SK-N-SH (cell line): ENCODE results near the gene SAA2. TPM values are rescaled to one million over a fixed set of nuclear protein-coding genes. Genes with fewer than 3 reads are reported as not detected.

ENCODE experiments used
- CTCF ChIA-PET: fragments of 300-600, 350-600 bp; formaldehyde crosslinking; extraction: SDS; loops from one replicate; lab custom pipeline; 2021; lab: Yijun Ruan, JAX
- POLR2A ChIA-PET: fragments of 350-600 bp; sonication (Branson Sonifier 250); formaldehyde crosslinking; extraction: SDS; loops from one replicate; lab custom pipeline; 2020; ENCODE audit warnings: antibody characterized with exemption, inconsistent platforms; lab: Yijun Ruan, JAX
- DNase-seq: peaks from one replicate; pipeline ENCODE4 v3.0.0; 2012
- H2AFZ ChIP-seq: fragments of 200-600 bp; sonication (generic); 2 replicates; pipeline ENCODE4 v1.8.1; 2016; ENCODE audit warnings: antibody characterized with exemption, mild to moderate bottlenecking, low read depth
- H3F3A ChIP-seq: fragments of 200-600 bp; sonication (generic); replicated peaks from 2 replicates; pipeline ENCODE3; 2016; ENCODE audit warnings: antibody characterized with exemption, mild to moderate bottlenecking; ENCODE audit not compliant: insufficient read depth
- H3K27ac ChIP-seq, 2 experiments: fragments of 200-500 bp in 1 of 2; fragments of 200-600 bp in 1 of 2; sonication (Bioruptor generic) in 1 of 2; sonication (generic), shearing (Covaris generic) in 1 of 2; 2 replicates each; pipeline versions ENCODE4 v1.5.1 to v1.6.1; 2014 to 2016; ENCODE audit warnings: low read depth in 2 of 2, inconsistent platforms in 1 of 2, low read length in 1 of 2, mild to moderate bottlenecking in 1 of 2, mixed read lengths in 1 of 2
- H3K27me3 ChIP-seq: fragments of 200-600 bp; sonication (generic), shearing (Covaris generic); 2 replicates; pipeline ENCODE4 v1.6.1; 2016; ENCODE audit warnings: mixed run types; ENCODE audit not compliant: insufficient read depth
- H3K36me3 ChIP-seq, 2 experiments: fragments of 200-500 bp in 1 of 2; fragments of 200-600 bp in 1 of 2; sonication (Bioruptor generic) in 1 of 2; sonication (generic) in 1 of 2; replicated peaks in 1 of 2; 2 replicates each; pipeline versions ENCODE3 to v1.5.1; 2014 to 2016; ENCODE audit warnings: low read length in 1 of 2, mild to moderate bottlenecking in 1 of 2; ENCODE audit not compliant: insufficient read depth in 2 of 2, control insufficient read depth in 1 of 2
- H3K4me1 ChIP-seq, 2 experiments: fragments of 200-500 bp in 1 of 2; fragments of 200-600 bp in 1 of 2; sonication (Bioruptor generic) in 1 of 2; sonication (generic), shearing (Covaris generic) in 1 of 2; 2 replicates each; pipeline versions ENCODE4 v1.5.1 to v1.6.1; 2014 to 2016; ENCODE audit warnings: low read depth in 1 of 2, low read length in 1 of 2, mixed run types in 1 of 2; ENCODE audit not compliant: insufficient read depth in 2 of 2, control insufficient read depth in 1 of 2
- H3K4me2 ChIP-seq: fragments of 200-600 bp; sonication (generic), shearing (Covaris generic); 2 replicates; pipeline ENCODE4 v1.6.1; 2017; ENCODE audit warnings: mixed run types
- H3K4me3 ChIP-seq, 2 experiments: fragments of 200-500 bp in 1 of 2; fragments of 200-600 bp in 1 of 2; sonication (Bioruptor generic) in 1 of 2; sonication (generic), shearing (Covaris generic) in 1 of 2; 2 replicates each; pipeline versions ENCODE4 v1.5.1 to v1.8.1; 2014 to 2016; ENCODE audit warnings: low read depth in 2 of 2, inconsistent platforms in 1 of 2, low read length in 1 of 2, mild to moderate bottlenecking in 1 of 2, mixed read lengths in 1 of 2, moderate library complexity in 1 of 2
- H3K79me2 ChIP-seq: fragments of 200-600 bp; sonication (generic); 2 replicates; pipeline ENCODE4 v1.8.1; 2017; ENCODE audit warnings: mild to moderate bottlenecking; ENCODE audit not compliant: insufficient read depth
- H3K9ac ChIP-seq: fragments of 200-600 bp; sonication (generic); 2 replicates; pipeline ENCODE4 v1.6.1; 2017; ENCODE audit warnings: mixed run types
- H3K9me2 ChIP-seq: fragments of 200-600 bp; sonication (generic); 2 replicates; pipeline ENCODE4 v1.6.1; 2017; ENCODE audit warnings: mixed run types
- H3K9me3 ChIP-seq: fragments of 200-600 bp; sonication (generic); 2 replicates; pipeline ENCODE4 v1.6.1; 2017; ENCODE audit warnings: mixed run types, mild to moderate bottlenecking, moderate library complexity
- H4K20me1 ChIP-seq: fragments of 200-600 bp; sonication (generic); 2 replicates; pipeline ENCODE4 v1.6.1; 2017; ENCODE audit warnings: mild to moderate bottlenecking, mixed run types; ENCODE audit not compliant: insufficient read depth
- CHD2 ChIP-seq: fragments of 150-350 bp; IDR thresholded peaks from 2 replicates; pipeline ENCODE4 v1.6.1; 2018; ENCODE audit warnings: low read length; ENCODE audit not compliant: partially characterized antibody
- ELF1 ChIP-seq: IDR thresholded peaks from 2 replicates; pipeline ENCODE4 v1.4.0; 2012
- EP300 ChIP-seq, 2 experiments: IDR thresholded peaks; 2 replicates each; pipeline versions ENCODE4 v1.4.0 to v1.6.1; 2012; ENCODE audit warnings: borderline replicate concordance in 1 of 2, low read depth in 1 of 2, low read length in 1 of 2
- FOSL2 ChIP-seq: IDR thresholded peaks from 2 replicates; pipeline ENCODE4 v1.4.0; 2012; ENCODE audit warnings: low read depth, mild to moderate bottlenecking, moderate library complexity, borderline replicate concordance
- FOXJ3 ChIP-seq: sonication (generic); formaldehyde crosslinking; IDR thresholded peaks from 2 replicates; pipeline ENCODE4 v1.5.1; 2020; ENCODE audit warnings: mild to moderate bottlenecking, missing genetic modification reagents
- GATA2 ChIP-seq: sonication (generic); formaldehyde crosslinking; IDR thresholded peaks from 2 replicates; pipeline ENCODE4 v1.5.0; 2020; ENCODE audit warnings: mild to moderate bottlenecking, missing genetic modification reagents
- IRF3 ChIP-seq: fragments of 150-350 bp; IDR thresholded peaks from 2 replicates; pipeline ENCODE4 v1.6.1; 2016; ENCODE audit warnings: mild to moderate bottlenecking, low read depth, low read length
- JUND ChIP-seq: IDR thresholded peaks from 2 replicates; pipeline ENCODE4 v1.4.0; 2012
- NRF1 ChIP-seq: IDR thresholded peaks from 2 replicates; pipeline ENCODE4 v1.6.1; 2012; ENCODE audit warnings: low read depth, mild to moderate bottlenecking, low read length
- PBX3 ChIP-seq: IDR thresholded peaks from 2 replicates; pipeline ENCODE4; 2012
- POLR2AphosphoS5 ChIP-seq: IDR thresholded peaks from 2 replicates; pipeline ENCODE4 v1.6.1; 2012; ENCODE audit warnings: low read depth, low read length
- REST ChIP-seq: IDR thresholded peaks from 2 replicates; pipeline ENCODE4 v1.6.1; 2012; ENCODE audit warnings: mild to moderate bottlenecking, low read depth, low read length, moderate library complexity
- SIN3A ChIP-seq: IDR thresholded peaks from 2 replicates; pipeline ENCODE4 v1.6.1; 2012; ENCODE audit warnings: low read depth, mild to moderate bottlenecking, low read length, moderate library complexity, borderline replicate concordance
- SMC3 ChIP-seq: IDR thresholded peaks from 2 replicates; pipeline ENCODE4 v1.6.1; 2012; ENCODE audit warnings: low read depth, low read length, improper control_type of control experiment
- TAF1 ChIP-seq: IDR thresholded peaks from 2 replicates; pipeline ENCODE4 v1.6.1; 2012; ENCODE audit warnings: low read depth, mild to moderate bottlenecking, low read length, moderate library complexity, borderline replicate concordance
- YY1 ChIP-seq: IDR thresholded peaks from 2 replicates; pipeline ENCODE4 v1.4.0; 2012; ENCODE audit warnings: low read depth, mild to moderate bottlenecking
- WGBS: methylation state at CpG from one replicate; pipeline ENCODE4 v1.1.6; 2017; ENCODE audit warnings: low lambda C conversion rate; 5-methylcytosine and 5-hydroxymethylcytosine counted together
- polyA plus RNA-seq, 3 experiments: library from polyadenylated mRNA; depleted of rRNA; stranded (reverse); fragments of >200 nt; gene quantifications; 2 replicates each; pipeline ENCODE4 v1.2.3, GENCODE V29; 2012
- TF ChIP-seq, protein P1 (sequence below): fragments of 200-600 bp; sonication (generic); IDR thresholded peaks from 2 replicates; pipeline ENCODE4 v1.6.1; 2017; ENCODE audit warnings: antibody characterized with exemption, mild to moderate bottlenecking, moderate library complexity
- TF ChIP-seq, protein P2 (sequence below): IDR thresholded peaks from 2 replicates; pipeline ENCODE4 v1.4.0; 2012; ENCODE audit warnings: low read depth, borderline replicate concordance

The SAA2 gene
- polyA plus RNA-seq, 1 of the 3 experiments (the other 2 are of a cell fraction) = not detected

DNA sequence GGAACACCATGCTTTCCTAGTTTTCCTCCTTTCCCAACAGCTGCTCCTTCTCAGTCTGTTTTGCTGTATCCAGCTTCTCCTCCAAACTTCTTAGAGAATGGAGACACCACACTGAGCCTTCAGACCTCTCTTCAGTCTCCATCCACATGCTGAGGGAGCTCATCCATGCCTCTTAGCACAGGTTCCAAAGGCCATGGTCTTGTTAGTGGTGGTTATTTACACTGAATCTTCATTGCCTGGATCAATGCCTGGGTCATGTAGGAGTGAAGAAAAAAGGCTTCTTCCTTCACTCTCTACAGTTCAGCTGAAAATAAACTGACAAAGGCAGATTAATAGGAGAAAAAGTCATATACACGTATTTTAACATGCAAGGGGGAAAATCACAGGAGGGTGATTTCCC is 8.8 kb downstream of the SAA2 start:
- no peak overlapping the region for H3K4me2 ChIP-seq
- H3K36me3 ChIP-seq = no peaks in the 10 kb centered on the region
- H3K4me1 ChIP-seq = no peaks in the 10 kb centered on the region
- H3K79me2 ChIP-seq = no peaks in the 10 kb centered on the region
- WGBS = 23% methylated on average over 1 of the region's 1 CpG
- peaks cover 13% of the 10 kb centered on the region; the same call in 1 of the 2 replicates for H3K27me3 ChIP-seq
- H3K27ac ChIP-seq = no peak overlapping the region
- H3K9ac ChIP-seq = no peak overlapping the region
- H3K9me3 ChIP-seq = no peaks in the 10 kb centered on the region
- no peak overlapping the region for H3K4me3 ChIP-seq
- no peak overlapping the region for H2AFZ ChIP-seq
- TF ChIP-seq FOSL2 (no peak), TAF1 (no peak), SMC3 (no peak), NRF1 (no peak), IRF3 (no peak), EP300 (IDR thresholded peaks at IDR 0.05; ENCODE audit: borderline replicate concordance in 1 of 2, low read depth in 1 of 2, low read length in 1 of 2) (no peak), REST (no peak), SIN3A (no peak), ELF1 (no peak), CHD2 (no peak), YY1 (no peak), POLR2AphosphoS5 (no peak)
- no peaks in the 10 kb centered on the region for H3K9me2 ChIP-seq
- CTCF ChIA-PET = no interaction called here
- DNase-seq = no peak
- POLR2A ChIA-PET = no interaction called here
- H4K20me1 ChIP-seq = no peaks in the 10 kb centered on the region
- H3F3A ChIP-seq = no peaks in the 10 kb centered on the region

DNA sequence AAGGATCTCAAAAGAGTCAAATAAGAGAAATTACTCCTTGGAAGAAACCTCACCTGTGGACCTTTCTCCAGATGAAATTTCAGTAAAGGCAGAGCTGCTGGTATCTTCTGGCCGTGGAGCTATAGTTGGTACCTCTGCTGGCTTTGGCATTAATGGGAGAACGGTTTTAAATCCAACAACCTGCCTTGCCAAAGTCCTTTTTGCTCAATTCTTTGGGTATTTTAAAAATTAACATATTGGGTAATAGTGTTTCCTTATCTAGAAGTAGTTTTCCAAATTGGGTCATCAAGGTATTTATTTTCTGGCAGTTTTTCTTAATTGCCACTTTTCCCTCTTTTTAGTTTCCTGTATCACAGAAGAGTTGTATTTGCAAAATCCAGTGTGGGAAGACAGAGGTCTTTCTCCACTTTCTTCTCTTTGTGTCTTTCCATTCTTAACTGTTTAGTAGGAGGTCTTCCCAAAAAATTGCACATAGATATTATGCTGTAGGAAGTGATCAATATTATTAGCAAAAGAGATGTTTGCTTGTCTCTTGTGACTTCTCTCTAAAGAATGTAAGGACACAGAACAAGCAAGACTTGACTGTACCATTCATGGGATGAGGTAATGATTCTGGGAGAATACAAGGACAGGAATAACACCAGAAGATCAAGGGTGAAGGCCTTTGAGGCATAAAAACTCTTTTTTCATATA is 11.7 kb downstream of the SAA2 start, which contains the start of gene SAA4:
SAA4 (minus strand) TSS at position 139 of the 693 bp plus-strand sequence. CDS start 876 bp downstream, outside the sequence.
- Histone ChIP-seq H3F3A (no peaks in the 10 kb centered on the region), H3K4me1 (no peaks in the 10 kb centered on the region), H3K27ac (no peak within 1 kb of the TSS), H2AFZ (no peak within 1 kb of the TSS), H3K4me3 (no peak within 1 kb of the TSS), H3K36me3 (no peaks in the 10 kb centered on the region), H3K9me2 (no peaks in the 10 kb centered on the region), H3K9ac (no peak within 1 kb of the TSS), H3K27me3 (peaks cover 13% of the 10 kb centered on the region; the same call in 1 of the 2 replicates), H3K9me3 (no peaks in the 10 kb centered on the region), H3K79me2 (no peaks in the 10 kb centered on the region), H3K4me2 (no peak within 1 kb of the TSS), H4K20me1 (no peaks in the 10 kb centered on the region)
- 13% methylated on average over 2 of the region's 2 CpGs for WGBS
- DNase-seq = no peak
- ChIA-PET CTCF (no interaction called here), POLR2A (no interaction called here)
- TF ChIP-seq JUND = no peak
- no peak for TF ChIP-seq FOXJ3 (CRISPR knock-in tag)
- no peak for TF ChIP-seq GATA2 (CRISPR knock-in tag)
- TF ChIP-seq SMC3 = no peak
- TF ChIP-seq, protein P1, sequence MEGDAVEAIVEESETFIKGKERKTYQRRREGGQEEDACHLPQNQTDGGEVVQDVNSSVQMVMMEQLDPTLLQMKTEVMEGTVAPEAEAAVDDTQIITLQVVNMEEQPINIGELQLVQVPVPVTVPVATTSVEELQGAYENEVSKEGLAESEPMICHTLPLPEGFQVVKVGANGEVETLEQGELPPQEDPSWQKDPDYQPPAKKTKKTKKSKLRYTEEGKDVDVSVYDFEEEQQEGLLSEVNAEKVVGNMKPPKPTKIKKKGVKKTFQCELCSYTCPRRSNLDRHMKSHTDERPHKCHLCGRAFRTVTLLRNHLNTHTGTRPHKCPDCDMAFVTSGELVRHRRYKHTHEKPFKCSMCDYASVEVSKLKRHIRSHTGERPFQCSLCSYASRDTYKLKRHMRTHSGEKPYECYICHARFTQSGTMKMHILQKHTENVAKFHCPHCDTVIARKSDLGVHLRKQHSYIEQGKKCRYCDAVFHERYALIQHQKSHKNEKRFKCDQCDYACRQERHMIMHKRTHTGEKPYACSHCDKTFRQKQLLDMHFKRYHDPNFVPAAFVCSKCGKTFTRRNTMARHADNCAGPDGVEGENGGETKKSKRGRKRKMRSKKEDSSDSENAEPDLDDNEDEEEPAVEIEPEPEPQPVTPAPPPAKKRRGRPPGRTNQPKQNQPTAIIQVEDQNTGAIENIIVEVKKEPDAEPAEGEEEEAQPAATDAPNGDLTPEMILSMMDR = no peak
- TF ChIP-seq, protein P2, sequence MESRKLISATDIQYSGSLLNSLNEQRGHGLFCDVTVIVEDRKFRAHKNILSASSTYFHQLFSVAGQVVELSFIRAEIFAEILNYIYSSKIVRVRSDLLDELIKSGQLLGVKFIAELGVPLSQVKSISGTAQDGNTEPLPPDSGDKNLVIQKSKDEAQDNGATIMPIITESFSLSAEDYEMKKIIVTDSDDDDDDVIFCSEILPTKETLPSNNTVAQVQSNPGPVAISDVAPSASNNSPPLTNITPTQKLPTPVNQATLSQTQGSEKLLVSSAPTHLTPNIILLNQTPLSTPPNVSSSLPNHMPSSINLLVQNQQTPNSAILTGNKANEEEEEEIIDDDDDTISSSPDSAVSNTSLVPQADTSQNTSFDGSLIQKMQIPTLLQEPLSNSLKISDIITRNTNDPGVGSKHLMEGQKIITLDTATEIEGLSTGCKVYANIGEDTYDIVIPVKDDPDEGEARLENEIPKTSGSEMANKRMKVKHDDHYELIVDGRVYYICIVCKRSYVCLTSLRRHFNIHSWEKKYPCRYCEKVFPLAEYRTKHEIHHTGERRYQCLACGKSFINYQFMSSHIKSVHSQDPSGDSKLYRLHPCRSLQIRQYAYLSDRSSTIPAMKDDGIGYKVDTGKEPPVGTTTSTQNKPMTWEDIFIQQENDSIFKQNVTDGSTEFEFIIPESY = no peak
- no peak for TF ChIP-seq PBX3
